Measurements from ENCODE around the gene GPR55. TPM values are rescaled to one million over a fixed set of nuclear protein-coding genes. Genes with fewer than 3 reads are reported as not detected.

The GPR55 gene
- total RNA-seq, 1 donor from 2014 or later = not detected

GRCh38 chr2:230922951-230923717, 1.9 kb downstream of the GPR55 start:
- TF ChIP-seq CTCF (conservative IDR thresholded peaks at IDR 0.05; ENCODE audit: low read depth, low read length) = no peak
- no peak for DNase-seq (ENCODE audit: low read depth)
- H3K4me3 ChIP-seq (ENCODE audit: low read depth, low read length) = no peak overlapping the region

GRCh38 chr2:230921806-230922595, 3.0 kb downstream of the GPR55 start:
- no peak for DNase-seq (ENCODE audit: low read depth)
- TF ChIP-seq CTCF (conservative IDR thresholded peaks at IDR 0.05; ENCODE audit: low read depth, low read length) = no peak
- no peak overlapping the region for H3K4me3 ChIP-seq (ENCODE audit: low read depth, low read length)

- no peak overlapping the region for H3K4me3 ChIP-seq (ENCODE audit: low read depth, low read length)
- TF ChIP-seq CTCF (conservative IDR thresholded peaks at IDR 0.05; ENCODE audit: low read depth, low read length) = no peak
- no peak for DNase-seq (ENCODE audit: low read depth)
Measured at GRCh38 chr2:230920167-230920566, 4.9 kb downstream of the GPR55 start.

GRCh38 chr2:230919681-230920080, 5.4 kb downstream of the GPR55 start:
- H3K4me3 ChIP-seq (ENCODE audit: low read depth, low read length) = no peak overlapping the region
- TF ChIP-seq CTCF (conservative IDR thresholded peaks at IDR 0.05; ENCODE audit: low read depth, low read length) = no peak
- DNase-seq (ENCODE audit: low read depth) = no peak

- H3K4me3 ChIP-seq (ENCODE audit: low read depth, low read length) = no peak overlapping the region
- TF ChIP-seq CTCF (conservative IDR thresholded peaks at IDR 0.05; ENCODE audit: low read depth, low read length) = no peak
- no peak for DNase-seq (ENCODE audit: low read depth)
Measured at GRCh38 chr2:230919240-230919639, 5.8 kb downstream of the GPR55 start.

GRCh38 chr2:230916218-230916617, 8.8 kb downstream of the GPR55 start:
- no peak for DNase-seq (ENCODE audit: low read depth)
- no peak for TF ChIP-seq CTCF (conservative IDR thresholded peaks at IDR 0.05; ENCODE audit: low read depth, low read length)
- H3K4me3 ChIP-seq (ENCODE audit: low read depth, low read length) = no peak overlapping the region
